ENCODE measurements around the gene EPS8L2. TPM values are rescaled to one million over a fixed set of nuclear protein-coding genes. Genes with fewer than 3 reads are reported as not detected.

The EPS8L2 gene
- total and polyA plus RNA-seq, 2 of the 13 experiments (the other 11 are each of a cell fraction or from before 2014, with no cell fraction given), result 89.3 to 416 TPM

DNA sequence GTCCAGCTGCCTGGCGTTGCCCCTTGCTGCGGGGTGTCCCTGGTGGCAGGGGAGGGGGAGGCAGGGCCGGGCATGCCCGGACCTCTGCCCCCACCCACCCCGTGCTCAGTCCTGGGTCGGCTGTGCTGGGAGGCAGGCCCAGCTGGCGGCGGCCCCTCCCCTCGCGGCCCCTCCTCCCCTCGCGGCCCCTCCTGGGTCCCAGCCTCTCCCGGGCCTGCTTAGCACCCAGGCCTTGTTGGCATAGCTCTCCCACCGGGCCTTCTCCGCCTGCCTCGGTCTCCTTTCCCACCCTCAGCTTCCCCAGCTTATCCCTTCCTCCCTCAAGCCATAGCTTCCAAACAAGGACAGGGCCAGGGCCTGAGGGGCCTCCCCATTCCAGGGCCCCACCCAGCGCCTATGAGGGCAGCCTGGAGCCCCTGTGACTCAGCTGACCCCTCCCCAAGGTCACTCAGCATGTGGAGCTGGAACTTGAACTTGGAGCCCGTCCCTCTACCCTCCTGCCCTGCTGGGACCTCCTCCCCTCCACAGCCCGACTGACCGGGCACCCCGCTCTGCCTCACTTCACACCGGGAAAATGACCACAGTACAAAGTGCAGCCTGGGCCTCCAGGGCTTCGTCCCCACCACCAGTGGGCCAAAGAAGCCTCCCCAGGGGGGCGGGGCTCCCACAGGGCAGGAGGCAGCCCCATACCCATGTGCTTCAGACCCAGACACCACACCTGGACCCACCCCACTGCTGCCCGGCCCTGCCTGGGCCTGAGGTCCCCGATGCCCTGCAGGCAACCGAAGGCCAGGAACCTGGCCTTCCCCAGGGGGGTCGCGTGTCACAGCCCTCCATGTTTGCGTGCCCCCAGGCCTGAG, 1.2 kb downstream of the EPS8L2 start (continued):
- TF ChIP-seq, protein P1, sequence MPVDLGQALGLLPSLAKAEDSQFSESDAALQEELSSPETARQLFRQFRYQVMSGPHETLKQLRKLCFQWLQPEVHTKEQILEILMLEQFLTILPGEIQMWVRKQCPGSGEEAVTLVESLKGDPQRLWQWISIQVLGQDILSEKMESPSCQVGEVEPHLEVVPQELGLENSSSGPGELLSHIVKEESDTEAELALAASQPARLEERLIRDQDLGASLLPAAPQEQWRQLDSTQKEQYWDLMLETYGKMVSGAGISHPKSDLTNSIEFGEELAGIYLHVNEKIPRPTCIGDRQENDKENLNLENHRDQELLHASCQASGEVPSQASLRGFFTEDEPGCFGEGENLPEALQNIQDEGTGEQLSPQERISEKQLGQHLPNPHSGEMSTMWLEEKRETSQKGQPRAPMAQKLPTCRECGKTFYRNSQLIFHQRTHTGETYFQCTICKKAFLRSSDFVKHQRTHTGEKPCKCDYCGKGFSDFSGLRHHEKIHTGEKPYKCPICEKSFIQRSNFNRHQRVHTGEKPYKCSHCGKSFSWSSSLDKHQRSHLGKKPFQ (CRISPR knock-in tag; IDR thresholded peaks at IDR 0.05; ENCODE audit: insufficient replicate concordance), result peak; percentile 99
- TF ChIP-seq WIZ (CRISPR knock-in tag; IDR thresholded peaks at IDR 0.05) (no peak), ZNF644 (CRISPR knock-in tag; IDR thresholded peaks at IDR 0.05; ENCODE audit: low read depth) (no peak), KAT7 (CRISPR knock-in tag; IDR thresholded peaks at IDR 0.05; ENCODE audit: borderline replicate concordance) (peak; percentile 87), ZFP36L1 (CRISPR knock-in tag; IDR thresholded peaks at IDR 0.05) (peak; percentile 76; the same call in 1 of the 2 replicates), KLF11 (CRISPR knock-in tag; IDR thresholded peaks at IDR 0.05) (peak; percentile 79; the same call in 1 of the 2 replicates), SRY (CRISPR knock-in tag; IDR thresholded peaks at IDR 0.05) (no peak; the same call in 1 of the 2 replicates), RAD51 (IDR thresholded peaks at IDR 0.05; ENCODE audit: borderline replicate concordance) (no peak), BRD4 (CRISPR knock-in tag; IDR thresholded peaks at IDR 0.05) (no peak), MIXL1 (CRISPR knock-in tag; IDR thresholded peaks at IDR 0.05) (no peak), KMT2A (CRISPR knock-in tag; IDR thresholded peaks at IDR 0.05) (peak; percentile 18; the same call in 1 of the 2 replicates), ZNF674 (CRISPR knock-in tag; IDR thresholded peaks at IDR 0.05; ENCODE audit: low read depth) (no peak), RNF2 (conservative IDR thresholded peaks at IDR 0.05; ENCODE audit: low read depth) (peak; percentile 61; the same call in 1 of the 2 replicates), ZNF264 (CRISPR knock-in tag; IDR thresholded peaks at IDR 0.05) (peak; percentile 62; the same call in 1 of the 2 replicates), HNF4A (CRISPR knock-in tag; IDR thresholded peaks at IDR 0.05) (peak; percentile 98)
- TF ChIP-seq, protein P2, sequence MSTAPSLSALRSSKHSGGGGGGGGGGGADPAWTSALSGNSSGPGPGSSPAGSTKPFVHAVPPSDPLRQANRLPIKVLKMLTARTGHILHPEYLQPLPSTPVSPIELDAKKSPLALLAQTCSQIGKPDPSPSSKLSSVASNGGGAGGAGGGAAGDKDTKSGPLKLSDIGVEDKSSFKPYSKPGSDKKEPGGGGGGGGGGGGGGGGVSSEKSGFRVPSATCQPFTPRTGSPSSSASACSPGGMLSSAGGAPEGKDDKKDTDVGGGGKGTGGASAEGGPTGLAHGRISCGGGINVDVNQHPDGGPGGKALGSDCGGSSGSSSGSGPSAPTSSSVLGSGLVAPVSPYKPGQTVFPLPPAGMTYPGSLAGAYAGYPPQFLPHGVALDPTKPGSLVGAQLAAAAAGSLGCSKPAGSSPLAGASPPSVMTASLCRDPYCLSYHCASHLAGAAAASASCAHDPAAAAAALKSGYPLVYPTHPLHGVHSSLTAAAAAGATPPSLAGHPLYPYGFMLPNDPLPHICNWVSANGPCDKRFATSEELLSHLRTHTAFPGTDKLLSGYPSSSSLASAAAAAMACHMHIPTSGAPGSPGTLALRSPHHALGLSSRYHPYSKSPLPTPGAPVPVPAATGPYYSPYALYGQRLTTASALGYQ (CRISPR knock-in tag; IDR thresholded peaks at IDR 0.05), result peak; percentile 87; the same call in 1 of the 2 replicates
- TF ChIP-seq, protein P3, sequence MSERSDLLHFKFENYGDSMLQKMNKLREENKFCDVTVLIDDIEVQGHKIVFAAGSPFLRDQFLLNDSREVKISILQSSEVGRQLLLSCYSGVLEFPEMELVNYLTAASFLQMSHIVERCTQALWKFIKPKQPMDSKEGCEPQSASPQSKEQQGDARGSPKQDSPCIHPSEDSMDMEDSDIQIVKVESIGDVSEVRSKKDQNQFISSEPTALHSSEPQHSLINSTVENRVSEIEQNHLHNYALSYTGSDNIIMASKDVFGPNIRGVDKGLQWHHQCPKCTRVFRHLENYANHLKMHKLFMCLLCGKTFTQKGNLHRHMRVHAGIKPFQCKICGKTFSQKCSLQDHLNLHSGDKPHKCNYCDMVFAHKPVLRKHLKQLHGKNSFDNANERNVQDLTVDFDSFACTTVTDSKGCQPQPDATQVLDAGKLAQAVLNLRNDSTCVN (CRISPR knock-in tag; IDR thresholded peaks at IDR 0.05; ENCODE audit: borderline replicate concordance), result peak; percentile 20; the same call in 1 of the 2 replicates
- TF ChIP-seq, protein P4, sequence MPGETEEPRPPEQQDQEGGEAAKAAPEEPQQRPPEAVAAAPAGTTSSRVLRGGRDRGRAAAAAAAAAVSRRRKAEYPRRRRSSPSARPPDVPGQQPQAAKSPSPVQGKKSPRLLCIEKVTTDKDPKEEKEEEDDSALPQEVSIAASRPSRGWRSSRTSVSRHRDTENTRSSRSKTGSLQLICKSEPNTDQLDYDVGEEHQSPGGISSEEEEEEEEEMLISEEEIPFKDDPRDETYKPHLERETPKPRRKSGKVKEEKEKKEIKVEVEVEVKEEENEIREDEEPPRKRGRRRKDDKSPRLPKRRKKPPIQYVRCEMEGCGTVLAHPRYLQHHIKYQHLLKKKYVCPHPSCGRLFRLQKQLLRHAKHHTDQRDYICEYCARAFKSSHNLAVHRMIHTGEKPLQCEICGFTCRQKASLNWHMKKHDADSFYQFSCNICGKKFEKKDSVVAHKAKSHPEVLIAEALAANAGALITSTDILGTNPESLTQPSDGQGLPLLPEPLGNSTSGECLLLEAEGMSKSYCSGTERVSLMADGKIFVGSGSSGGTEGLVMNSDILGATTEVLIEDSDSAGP (CRISPR knock-in tag; IDR thresholded peaks at IDR 0.05; ENCODE audit: borderline replicate concordance), result peak; percentile 86
- TF ChIP-seq, protein P5, sequence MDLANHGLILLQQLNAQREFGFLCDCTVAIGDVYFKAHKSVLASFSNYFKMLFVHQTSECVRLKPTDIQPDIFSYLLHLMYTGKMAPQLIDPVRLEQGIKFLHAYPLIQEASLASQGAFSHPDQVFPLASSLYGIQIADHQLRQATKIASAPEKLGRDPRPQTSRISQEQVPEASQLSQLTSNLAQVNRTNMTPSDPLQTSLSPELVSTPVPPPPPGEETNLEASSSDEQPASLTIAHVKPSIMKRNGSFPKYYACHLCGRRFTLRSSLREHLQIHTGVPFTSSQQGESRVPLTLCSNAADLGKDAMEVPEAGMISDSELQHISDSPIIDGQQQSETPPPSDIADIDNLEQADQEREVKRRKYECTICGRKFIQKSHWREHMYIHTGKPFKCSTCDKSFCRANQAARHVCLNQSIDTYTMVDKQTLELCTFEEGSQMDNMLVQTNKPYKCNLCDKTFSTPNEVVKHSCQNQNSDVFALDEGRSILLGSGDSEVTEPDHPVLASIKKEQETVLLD (CRISPR knock-in tag; IDR thresholded peaks at IDR 0.05; ENCODE audit: low read depth), result no peak
- TF ChIP-seq, protein P6, sequence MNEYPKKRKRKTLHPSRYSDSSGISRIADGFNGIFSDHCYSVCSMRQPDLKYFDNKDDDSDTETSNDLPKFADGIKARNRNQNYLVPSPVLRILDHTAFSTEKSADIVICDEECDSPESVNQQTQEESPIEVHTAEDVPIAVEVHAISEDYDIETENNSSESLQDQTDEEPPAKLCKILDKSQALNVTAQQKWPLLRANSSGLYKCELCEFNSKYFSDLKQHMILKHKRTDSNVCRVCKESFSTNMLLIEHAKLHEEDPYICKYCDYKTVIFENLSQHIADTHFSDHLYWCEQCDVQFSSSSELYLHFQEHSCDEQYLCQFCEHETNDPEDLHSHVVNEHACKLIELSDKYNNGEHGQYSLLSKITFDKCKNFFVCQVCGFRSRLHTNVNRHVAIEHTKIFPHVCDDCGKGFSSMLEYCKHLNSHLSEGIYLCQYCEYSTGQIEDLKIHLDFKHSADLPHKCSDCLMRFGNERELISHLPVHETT (CRISPR knock-in tag; conservative IDR thresholded peaks at IDR 0.05), result peak; percentile 61; the same call in 1 of the 2 replicates

Measured in HepG2 (cell line).